ENCODE measurements around the gene LILRB1. TPM values are rescaled to one million over a fixed set of nuclear protein-coding genes. Genes with fewer than 3 reads are reported as not detected.

The LILRB1 gene
- total and polyA plus RNA-seq, 2 experiments from 2014 or later: not detected

- H3K4me3 ChIP-seq: no peak overlapping the region
- H3K9me3 ChIP-seq (ENCODE audit: low read depth): no peaks in the 10 kb centered on the region
- H4K20me1 ChIP-seq (ENCODE audit: insufficient read depth, poor library complexity, severe bottlenecking): no peaks in the 10 kb centered on the region
- no peak for DNase-seq (ENCODE audit: low spot score)
- no peaks in the 10 kb centered on the region for H3K79me2 ChIP-seq
- no peak overlapping the region for H3K27ac ChIP-seq
- WGBS (ENCODE audit: low lambda C conversion rate, missing lambda C conversion rate): 84% methylated on average over 15 of the region's 15 CpGs
- TF ChIP-seq EZH2 (IDR thresholded peaks at IDR 0.05; ENCODE audit: borderline replicate concordance) (no peak), CTCF (IDR thresholded peaks at IDR 0.05; ENCODE audit: poor library complexity) (no peak), EZH2phosphoT487 (IDR thresholded peaks at IDR 0.05; ENCODE audit: low read depth, severe bottlenecking, unreplicated experiment) (no peak)
- no peaks in the 10 kb centered on the region for H3K27me3 ChIP-seq
- no peaks in the 10 kb centered on the region for H3K9me2 ChIP-seq (replicated peaks; ENCODE audit: insufficient read depth)
- H3K36me3 ChIP-seq (replicated peaks; ENCODE audit: insufficient read depth, low read depth): no peaks in the 10 kb centered on the region
- H3K4me2 ChIP-seq: no peak overlapping the region
- no peak overlapping the region for H2AFZ ChIP-seq
- H3K4me1 ChIP-seq (ENCODE audit: insufficient read depth): no peaks in the 10 kb centered on the region
Measured at GRCh38 chr19:54608792-54609191, 21.5 kb upstream of the LILRB1 start.

DNA sequence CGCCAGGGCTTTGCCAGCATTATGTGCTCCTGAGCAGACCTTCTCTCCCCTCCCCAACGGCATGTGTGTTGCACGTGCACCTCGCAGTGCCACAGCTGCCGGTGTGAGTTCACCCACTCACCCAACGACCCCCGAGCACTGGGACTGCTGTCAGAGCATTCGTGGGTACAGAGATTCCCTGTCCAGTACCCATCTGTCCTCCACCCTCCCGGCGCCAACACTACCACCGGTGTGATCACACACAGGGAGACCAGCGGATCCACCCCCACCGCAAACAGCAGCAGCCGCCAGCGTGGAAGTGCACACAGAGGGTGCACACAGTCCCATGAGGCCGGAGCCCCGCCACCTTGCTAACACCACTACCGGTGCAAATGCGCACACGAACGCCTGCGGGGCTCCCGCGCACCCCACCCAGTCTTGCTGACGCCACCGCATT, 20.9 kb upstream of the LILRB1 start:
- Histone ChIP-seq H3K27me3 (no peaks in the 10 kb centered on the region), H2AFZ (no peak overlapping the region), H4K20me1 (ENCODE audit: insufficient read depth, poor library complexity, severe bottlenecking) (no peaks in the 10 kb centered on the region), H3K4me3 (no peak overlapping the region), H3K36me3 (replicated peaks; ENCODE audit: insufficient read depth, low read depth) (no peaks in the 10 kb centered on the region), H3K4me2 (no peak overlapping the region), H3K4me1 (ENCODE audit: insufficient read depth) (no peaks in the 10 kb centered on the region), H3K9me3 (ENCODE audit: low read depth) (no peaks in the 10 kb centered on the region), H3K9me2 (replicated peaks; ENCODE audit: insufficient read depth) (no peaks in the 10 kb centered on the region), H3K27ac (no peak overlapping the region), H3K79me2 (no peaks in the 10 kb centered on the region)
- 88% methylated on average over 26 of the region's 26 CpGs for WGBS (ENCODE audit: low lambda C conversion rate, missing lambda C conversion rate)
- DNase-seq (ENCODE audit: low spot score): no peak
- no peak for TF ChIP-seq EZH2 (IDR thresholded peaks at IDR 0.05; ENCODE audit: borderline replicate concordance)
- no peak for TF ChIP-seq CTCF (IDR thresholded peaks at IDR 0.05; ENCODE audit: poor library complexity)
- TF ChIP-seq EZH2phosphoT487 (IDR thresholded peaks at IDR 0.05; ENCODE audit: low read depth, severe bottlenecking, unreplicated experiment): no peak

GRCh38 chr19:54612428-54612827, 17.9 kb upstream of the LILRB1 start:
- peaks cover 4% of the 10 kb centered on the region for H3K9me3 ChIP-seq (ENCODE audit: low read depth)
- no peaks in the 10 kb centered on the region for H3K4me1 ChIP-seq (ENCODE audit: insufficient read depth)
- H3K27me3 ChIP-seq: no peaks in the 10 kb centered on the region
- no peaks in the 10 kb centered on the region for H3K36me3 ChIP-seq (replicated peaks; ENCODE audit: insufficient read depth, low read depth)
- H3K27ac ChIP-seq: no peak overlapping the region
- no peak for DNase-seq (ENCODE audit: low spot score)
- no peak overlapping the region for H2AFZ ChIP-seq
- no peaks in the 10 kb centered on the region for H4K20me1 ChIP-seq (ENCODE audit: insufficient read depth, poor library complexity, severe bottlenecking)
- H3K9me2 ChIP-seq (replicated peaks; ENCODE audit: insufficient read depth): no peaks in the 10 kb centered on the region
- no peak overlapping the region for H3K4me3 ChIP-seq
- H3K79me2 ChIP-seq: no peaks in the 10 kb centered on the region
- TF ChIP-seq EZH2 (IDR thresholded peaks at IDR 0.05; ENCODE audit: borderline replicate concordance): no peak
- TF ChIP-seq CTCF (IDR thresholded peaks at IDR 0.05; ENCODE audit: poor library complexity): no peak
- no peak for TF ChIP-seq EZH2phosphoT487 (IDR thresholded peaks at IDR 0.05; ENCODE audit: low read depth, severe bottlenecking, unreplicated experiment)
- H3K4me2 ChIP-seq: no peak overlapping the region
- 85% methylated on average over 1 of the region's 1 CpG for WGBS (ENCODE audit: low lambda C conversion rate, missing lambda C conversion rate)

- no peaks in the 10 kb centered on the region for H3K79me2 ChIP-seq
- no peak for DNase-seq (ENCODE audit: low spot score)
- H3K9me2 ChIP-seq (replicated peaks; ENCODE audit: insufficient read depth): no peaks in the 10 kb centered on the region
- H3K27ac ChIP-seq: no peak overlapping the region
- H3K4me3 ChIP-seq: no peak overlapping the region
- H3K9me3 ChIP-seq (ENCODE audit: low read depth): peaks cover 9% of the 10 kb centered on the region
- H3K4me1 ChIP-seq (ENCODE audit: insufficient read depth): no peaks in the 10 kb centered on the region
- H3K27me3 ChIP-seq: no peaks in the 10 kb centered on the region
- no peaks in the 10 kb centered on the region for H4K20me1 ChIP-seq (ENCODE audit: insufficient read depth, poor library complexity, severe bottlenecking)
- no peak overlapping the region for H3K4me2 ChIP-seq
- H2AFZ ChIP-seq: no peak overlapping the region
- TF ChIP-seq EZH2phosphoT487 (IDR thresholded peaks at IDR 0.05; ENCODE audit: low read depth, severe bottlenecking, unreplicated experiment) (no peak), EZH2 (IDR thresholded peaks at IDR 0.05; ENCODE audit: borderline replicate concordance) (no peak), CTCF (IDR thresholded peaks at IDR 0.05; ENCODE audit: poor library complexity) (no peak)
- H3K36me3 ChIP-seq (replicated peaks; ENCODE audit: insufficient read depth, low read depth): no peaks in the 10 kb centered on the region
- 89% methylated on average over 1 of the region's 1 CpG for WGBS (ENCODE audit: low lambda C conversion rate, missing lambda C conversion rate)
Measured at GRCh38 chr19:54614726-54615125, 15.6 kb upstream of the LILRB1 start.
